ENCODE measurements around the gene RUVBL1.

DNA sequence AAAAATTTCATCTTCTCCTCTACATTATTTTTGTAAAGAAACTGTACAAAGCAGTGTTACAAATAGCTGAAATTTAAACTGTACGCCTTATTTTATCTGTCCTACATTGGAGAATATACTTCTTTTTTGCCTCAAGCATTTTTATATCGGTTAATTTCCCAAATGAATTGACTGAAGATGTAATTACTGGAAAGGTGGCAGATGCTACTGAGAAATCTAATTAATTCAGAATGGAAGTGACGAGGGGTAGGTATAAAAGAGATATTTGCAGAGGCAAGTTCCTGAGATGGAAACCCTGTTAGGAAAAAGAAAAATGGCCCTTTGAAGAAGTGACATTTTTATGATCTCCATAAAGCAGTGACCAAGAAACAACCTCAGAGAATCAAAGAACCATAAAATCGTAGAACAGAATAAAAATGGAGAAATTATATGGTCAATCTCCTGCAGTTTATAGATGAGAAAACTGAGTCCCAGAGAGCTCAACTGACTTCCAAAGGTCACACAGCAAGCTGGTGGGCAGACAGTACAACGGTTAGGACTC is 20.4 kb downstream of the RUVBL1 start:
- TF ChIP-seq, protein P1, sequence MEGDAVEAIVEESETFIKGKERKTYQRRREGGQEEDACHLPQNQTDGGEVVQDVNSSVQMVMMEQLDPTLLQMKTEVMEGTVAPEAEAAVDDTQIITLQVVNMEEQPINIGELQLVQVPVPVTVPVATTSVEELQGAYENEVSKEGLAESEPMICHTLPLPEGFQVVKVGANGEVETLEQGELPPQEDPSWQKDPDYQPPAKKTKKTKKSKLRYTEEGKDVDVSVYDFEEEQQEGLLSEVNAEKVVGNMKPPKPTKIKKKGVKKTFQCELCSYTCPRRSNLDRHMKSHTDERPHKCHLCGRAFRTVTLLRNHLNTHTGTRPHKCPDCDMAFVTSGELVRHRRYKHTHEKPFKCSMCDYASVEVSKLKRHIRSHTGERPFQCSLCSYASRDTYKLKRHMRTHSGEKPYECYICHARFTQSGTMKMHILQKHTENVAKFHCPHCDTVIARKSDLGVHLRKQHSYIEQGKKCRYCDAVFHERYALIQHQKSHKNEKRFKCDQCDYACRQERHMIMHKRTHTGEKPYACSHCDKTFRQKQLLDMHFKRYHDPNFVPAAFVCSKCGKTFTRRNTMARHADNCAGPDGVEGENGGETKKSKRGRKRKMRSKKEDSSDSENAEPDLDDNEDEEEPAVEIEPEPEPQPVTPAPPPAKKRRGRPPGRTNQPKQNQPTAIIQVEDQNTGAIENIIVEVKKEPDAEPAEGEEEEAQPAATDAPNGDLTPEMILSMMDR (IDR thresholded peaks at IDR 0.05), result no peak
- TF ChIP-seq POLR2A (IDR thresholded peaks at IDR 0.05) (no peak), POLR2AphosphoS5 (IDR thresholded peaks at IDR 0.05) (no peak), EP300 (IDR thresholded peaks at IDR 0.05) (no peak)
